BLaER1 (cell line): ENCODE measurements around the gene TCF4.
A peak's percentile ranks its signal among the peaks of the same experiment; 100 is the strongest.

Source experiments
- H3K27ac ChIP-seq: shearing (Covaris generic); formaldehyde crosslinking; 2 replicates; pipeline ENCODE4 v1.8.1; 2022
- H3K27me3 ChIP-seq: shearing (Covaris generic); formaldehyde crosslinking; 2 replicates; pipeline ENCODE4 v1.8.1; 2022
- H3K36me3 ChIP-seq: shearing (Covaris generic); formaldehyde crosslinking; 2 replicates; pipeline ENCODE4 v1.8.1; 2022
- H3K4me1 ChIP-seq: shearing (Covaris generic); formaldehyde crosslinking; 2 replicates; pipeline ENCODE4 v1.8.1; 2022
- H3K4me2 ChIP-seq: shearing (Covaris generic); formaldehyde crosslinking; 2 replicates; pipeline ENCODE4 v1.8.1; 2022
- H3K4me3 ChIP-seq: shearing (Covaris generic); formaldehyde crosslinking; 2 replicates; pipeline ENCODE4 v1.8.1; 2022
- H3K9ac ChIP-seq: shearing (Covaris generic); formaldehyde crosslinking; 2 replicates; pipeline ENCODE4 v1.8.1; 2022
- H3K9me3 ChIP-seq: shearing (Covaris generic); formaldehyde crosslinking; 2 replicates; pipeline ENCODE4 v1.8.1; 2022
- H4K20me1 ChIP-seq: shearing (Covaris generic); formaldehyde crosslinking; 2 replicates; pipeline ENCODE4 v1.8.1; 2022
- Cebpa-rat ChIP-seq: shearing (Covaris generic); IDR thresholded peaks from 2 replicates; pipeline ENCODE4 v1.8.1; 2022

Gene TCF4

GRCh38 chr18:55331301-55331700 lies 256.7 kb downstream of the TCF4 start:
- H3K4me2 ChIP-seq, result no peak overlapping the region; the same call in 1 of the 2 replicates
- peaks cover 34% of the 10 kb centered on the region for H3K36me3 ChIP-seq
- H3K4me1 ChIP-seq, result peaks cover 55% of the 10 kb centered on the region
- no peaks in the 10 kb centered on the region for H3K9me3 ChIP-seq
- H3K9ac ChIP-seq, result no peak overlapping the region
- H3K27ac ChIP-seq, result no peak overlapping the region
- TF ChIP-seq Cebpa-rat, result no peak
- H3K27me3 ChIP-seq, result no peaks in the 10 kb centered on the region
- no peak overlapping the region for H3K4me3 ChIP-seq
- peaks cover 97% of the 10 kb centered on the region for H4K20me1 ChIP-seq

DNA sequence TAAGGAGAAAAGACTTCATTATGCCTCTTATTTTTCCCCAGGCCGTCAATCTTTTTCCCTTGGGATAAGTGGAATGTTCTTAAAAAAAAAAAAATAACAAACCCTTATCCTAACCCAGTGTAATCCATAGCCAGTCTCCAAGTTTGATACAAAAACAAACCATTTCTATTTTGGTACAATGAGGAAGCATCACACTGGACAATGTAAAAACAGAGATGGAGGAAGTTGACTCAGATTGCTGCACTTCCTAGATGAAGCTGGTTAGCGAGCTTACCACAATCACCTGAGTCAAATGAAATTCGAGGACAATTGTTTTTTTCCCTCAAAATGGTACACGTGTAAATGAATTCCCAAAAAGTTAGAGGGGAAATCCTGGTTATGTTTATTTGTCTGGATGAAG lies 259.7 kb downstream of the TCF4 start:
- Histone ChIP-seq H3K9me3 (no peaks in the 10 kb centered on the region), H3K27me3 (no peaks in the 10 kb centered on the region), H3K36me3 (peaks cover 27% of the 10 kb centered on the region), H4K20me1 (peaks cover 100% of the 10 kb centered on the region), H3K4me3 (no peak overlapping the region), H3K27ac (no peak overlapping the region), H3K9ac (no peak overlapping the region), H3K4me2 (peak overlapping the region; percentile 58), H3K4me1 (peaks cover 85% of the 10 kb centered on the region)
- no peak for TF ChIP-seq Cebpa-rat

DNA sequence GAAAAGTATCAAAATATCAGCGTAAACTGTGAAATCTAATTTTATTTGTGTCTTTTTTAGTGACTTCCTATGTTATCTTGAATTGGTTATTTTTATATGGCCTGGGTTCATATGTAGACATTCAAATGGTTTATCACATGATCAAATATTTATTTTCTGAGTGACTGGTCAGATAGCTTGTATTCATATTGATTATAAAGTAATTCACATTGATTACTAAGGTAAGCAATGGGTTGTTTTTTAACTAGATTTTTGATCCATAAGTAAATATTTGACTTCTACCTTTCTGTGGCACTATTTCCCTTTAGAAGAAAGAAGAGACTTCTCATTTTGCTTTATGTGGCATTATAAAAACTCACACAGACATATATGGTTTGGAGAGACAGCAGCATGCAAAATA lies 260.5 kb downstream of the TCF4 start:
- TF ChIP-seq Cebpa-rat, result no peak
- Histone ChIP-seq H3K9ac (no peak overlapping the region), H3K4me2 (peak overlapping the region; percentile 58), H3K27me3 (no peaks in the 10 kb centered on the region), H3K4me3 (no peak overlapping the region), H3K27ac (no peak overlapping the region), H4K20me1 (peaks cover 100% of the 10 kb centered on the region), H3K4me1 (peaks cover 93% of the 10 kb centered on the region), H3K9me3 (no peaks in the 10 kb centered on the region), H3K36me3 (peaks cover 26% of the 10 kb centered on the region)

GRCh38 chr18:55326134-55326533 lies 261.9 kb downstream of the TCF4 start:
- Histone ChIP-seq H3K9me3 (no peaks in the 10 kb centered on the region), H3K9ac (no peak overlapping the region), H3K4me2 (peak overlapping the region; percentile 81), H3K36me3 (peaks cover 14% of the 10 kb centered on the region), H3K4me3 (no peak overlapping the region), H4K20me1 (peaks cover 100% of the 10 kb centered on the region), H3K27ac (no peak overlapping the region), H3K4me1 (peaks cover 88% of the 10 kb centered on the region), H3K27me3 (no peaks in the 10 kb centered on the region)
- no peak for TF ChIP-seq Cebpa-rat

- Histone ChIP-seq H3K4me1 (peaks cover 76% of the 10 kb centered on the region), H3K9ac (peak overlapping the region; percentile 63), H3K4me2 (peak overlapping the region; percentile 81), H3K27me3 (no peaks in the 10 kb centered on the region), H4K20me1 (peaks cover 100% of the 10 kb centered on the region), H3K27ac (peak overlapping the region; percentile 76; the same call in 1 of the 2 replicates), H3K4me3 (no peak overlapping the region; the same call in 1 of the 2 replicates), H3K36me3 (no peaks in the 10 kb centered on the region), H3K9me3 (no peaks in the 10 kb centered on the region)
- no peak for TF ChIP-seq Cebpa-rat
These were observed 263.8 kb downstream of the TCF4 start for GRCh38 chr18:55324166-55324565.

DNA sequence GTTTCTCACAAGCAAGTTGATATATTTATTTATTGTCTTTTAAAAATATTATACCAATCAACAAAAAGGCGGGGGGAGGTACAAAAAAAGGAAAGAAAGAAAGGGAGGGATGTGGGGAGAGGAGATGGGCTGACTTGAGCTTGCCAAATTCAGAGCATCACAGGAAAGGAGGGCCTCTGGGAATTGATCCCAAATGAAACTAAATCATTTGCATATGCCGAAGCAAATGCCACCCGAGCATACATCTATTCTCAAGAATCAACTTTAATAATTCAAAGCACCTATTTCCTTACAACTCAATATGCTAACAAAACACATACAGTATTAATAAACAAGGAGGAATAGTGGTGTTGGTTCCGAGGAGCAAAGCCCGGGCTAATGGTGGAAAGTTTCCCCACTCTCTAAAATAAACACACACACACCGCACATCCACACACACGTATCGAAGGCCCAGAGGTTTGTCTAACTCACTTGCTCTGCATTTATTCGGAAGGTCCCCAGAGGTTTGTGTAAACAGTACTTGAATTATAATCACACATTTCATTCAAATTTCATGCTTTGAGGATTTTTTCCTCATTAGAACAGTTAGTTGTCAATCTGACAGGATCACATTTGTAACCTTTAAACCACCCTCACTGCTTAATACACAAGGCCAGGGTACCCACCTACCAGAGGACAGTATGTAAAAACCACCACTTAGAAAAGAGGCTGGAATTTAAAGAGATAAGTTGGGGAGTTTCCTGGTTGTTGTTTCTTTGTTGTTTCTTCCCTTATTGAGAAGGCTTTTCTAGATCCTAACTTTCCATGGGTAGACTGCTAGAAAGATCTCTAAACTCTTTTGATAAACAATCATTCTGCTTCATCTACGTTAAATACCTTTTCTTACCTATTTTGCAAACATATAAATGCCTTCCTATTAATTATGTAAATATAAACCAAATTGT lies 264.7 kb downstream of the TCF4 start:
- Histone ChIP-seq H3K4me2 (peak overlapping the region; percentile 81), H3K36me3 (no peaks in the 10 kb centered on the region), H4K20me1 (peaks cover 100% of the 10 kb centered on the region), H3K4me3 (peak overlapping the region; percentile 69), H3K27me3 (no peaks in the 10 kb centered on the region), H3K9me3 (no peaks in the 10 kb centered on the region), H3K9ac (peak overlapping the region; percentile 75), H3K27ac (peak overlapping the region; percentile 76), H3K4me1 (peaks cover 76% of the 10 kb centered on the region)
- TF ChIP-seq Cebpa-rat, result no peak

DNA sequence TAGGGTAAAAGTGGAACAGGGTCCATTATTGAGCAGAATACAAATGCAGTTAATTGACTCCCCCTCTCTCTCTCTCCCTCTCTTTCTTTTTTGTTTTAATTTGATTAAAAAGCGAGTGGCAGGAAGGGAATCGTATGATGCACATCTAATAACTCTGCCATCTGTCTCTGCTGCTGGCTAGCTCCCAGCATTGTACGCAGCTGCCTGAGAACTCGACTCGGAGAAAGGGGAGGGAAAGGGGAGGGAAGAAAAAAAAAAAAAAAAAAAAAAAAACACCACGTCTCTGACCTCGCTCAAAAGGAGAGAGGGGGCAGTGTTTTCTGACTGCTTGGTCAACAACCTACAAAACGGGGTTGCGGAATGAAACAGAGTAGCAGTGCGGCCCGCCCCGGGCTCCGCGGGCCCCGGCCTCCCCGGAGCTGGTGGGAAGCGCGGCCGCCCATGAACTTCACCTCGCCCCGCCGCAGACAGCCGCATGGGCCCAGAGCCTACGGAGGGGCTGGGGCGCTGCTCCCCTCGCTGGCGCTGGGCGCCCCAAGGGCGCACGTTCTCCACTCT lies 265.7 kb downstream of the TCF4 start:
- peak overlapping the region; percentile 69 for H3K4me3 ChIP-seq
- peak overlapping the region; percentile 81 for H3K4me2 ChIP-seq
- H3K9me3 ChIP-seq, result no peaks in the 10 kb centered on the region
- peaks cover 76% of the 10 kb centered on the region for H3K4me1 ChIP-seq
- peaks cover 100% of the 10 kb centered on the region for H4K20me1 ChIP-seq
- H3K27ac ChIP-seq, result peak overlapping the region; percentile 76
- H3K9ac ChIP-seq, result peak overlapping the region; percentile 75
- H3K36me3 ChIP-seq, result no peaks in the 10 kb centered on the region
- no peaks in the 10 kb centered on the region for H3K27me3 ChIP-seq
- no peak for TF ChIP-seq Cebpa-rat

DNA sequence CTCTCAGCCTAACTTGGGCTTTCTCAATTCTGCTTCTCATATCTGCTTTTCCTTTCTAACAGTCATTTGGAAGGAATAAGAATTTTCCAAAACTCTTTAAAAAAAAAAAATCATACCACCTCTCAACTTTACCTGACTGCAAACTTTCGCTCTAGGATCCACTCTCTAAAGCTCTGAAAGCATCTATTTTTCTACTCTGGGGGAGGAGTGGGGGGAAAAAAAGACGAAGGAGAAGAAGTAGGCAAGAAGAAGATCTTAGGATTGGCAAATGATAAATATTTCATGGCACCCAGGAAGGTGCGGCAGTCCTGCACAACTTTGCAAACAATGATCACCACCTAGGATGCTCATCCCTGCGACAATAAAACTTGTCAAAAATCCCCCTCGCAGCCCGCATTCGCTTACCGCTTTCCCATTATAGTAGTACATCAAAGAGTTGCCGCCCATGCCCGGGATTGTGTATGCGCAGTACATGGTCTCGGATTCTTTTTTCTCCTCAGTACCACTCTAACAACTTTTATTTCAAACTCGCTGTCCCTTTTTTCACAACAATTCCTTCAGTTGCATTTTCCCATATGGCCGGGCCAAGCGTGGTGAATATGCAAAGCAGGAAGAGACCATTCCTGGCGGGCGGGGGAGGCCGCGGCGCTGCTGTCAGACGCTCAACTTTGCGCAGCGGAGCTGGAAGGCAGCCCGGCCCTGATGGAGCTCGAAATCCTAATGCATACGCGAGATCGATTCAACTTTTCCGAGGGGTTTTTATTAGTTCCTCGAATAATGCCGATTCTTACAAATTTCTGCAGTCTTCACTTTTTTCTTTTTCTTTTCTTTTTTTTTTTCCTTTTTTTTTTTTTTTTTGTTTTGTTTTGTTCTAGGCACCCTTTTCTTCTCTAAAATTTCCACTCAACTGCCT lies 266.5 kb downstream of the TCF4 start:
- Histone ChIP-seq H3K36me3 (no peaks in the 10 kb centered on the region), H3K4me2 (peak overlapping the region; percentile 81), H3K9me3 (no peaks in the 10 kb centered on the region), H4K20me1 (peaks cover 100% of the 10 kb centered on the region), H3K27ac (peak overlapping the region; percentile 76), H3K4me1 (peaks cover 76% of the 10 kb centered on the region), H3K9ac (peak overlapping the region; percentile 75), H3K27me3 (no peaks in the 10 kb centered on the region), H3K4me3 (peak overlapping the region; percentile 69)
- TF ChIP-seq Cebpa-rat, result no peak

- Histone ChIP-seq H3K4me3 (peak overlapping the region; percentile 69), H3K9ac (peak overlapping the region; percentile 75), H3K4me1 (peaks cover 76% of the 10 kb centered on the region), H3K27me3 (no peaks in the 10 kb centered on the region), H3K9me3 (no peaks in the 10 kb centered on the region), H4K20me1 (peaks cover 100% of the 10 kb centered on the region), H3K36me3 (no peaks in the 10 kb centered on the region), H3K4me2 (peak overlapping the region; percentile 81), H3K27ac (peak overlapping the region; percentile 76)
- no peak for TF ChIP-seq Cebpa-rat
These were observed 267.3 kb downstream of the TCF4 start for GRCh38 chr18:55320424-55321264.
